ENCODE data around the gene FAM9C. TPM values are rescaled to one million over a fixed set of nuclear protein-coding genes. Genes with fewer than 3 reads are reported as not detected.

FAM9C gene
- total RNA-seq, 2 experiments from 2014 or later: not detected

DNA sequence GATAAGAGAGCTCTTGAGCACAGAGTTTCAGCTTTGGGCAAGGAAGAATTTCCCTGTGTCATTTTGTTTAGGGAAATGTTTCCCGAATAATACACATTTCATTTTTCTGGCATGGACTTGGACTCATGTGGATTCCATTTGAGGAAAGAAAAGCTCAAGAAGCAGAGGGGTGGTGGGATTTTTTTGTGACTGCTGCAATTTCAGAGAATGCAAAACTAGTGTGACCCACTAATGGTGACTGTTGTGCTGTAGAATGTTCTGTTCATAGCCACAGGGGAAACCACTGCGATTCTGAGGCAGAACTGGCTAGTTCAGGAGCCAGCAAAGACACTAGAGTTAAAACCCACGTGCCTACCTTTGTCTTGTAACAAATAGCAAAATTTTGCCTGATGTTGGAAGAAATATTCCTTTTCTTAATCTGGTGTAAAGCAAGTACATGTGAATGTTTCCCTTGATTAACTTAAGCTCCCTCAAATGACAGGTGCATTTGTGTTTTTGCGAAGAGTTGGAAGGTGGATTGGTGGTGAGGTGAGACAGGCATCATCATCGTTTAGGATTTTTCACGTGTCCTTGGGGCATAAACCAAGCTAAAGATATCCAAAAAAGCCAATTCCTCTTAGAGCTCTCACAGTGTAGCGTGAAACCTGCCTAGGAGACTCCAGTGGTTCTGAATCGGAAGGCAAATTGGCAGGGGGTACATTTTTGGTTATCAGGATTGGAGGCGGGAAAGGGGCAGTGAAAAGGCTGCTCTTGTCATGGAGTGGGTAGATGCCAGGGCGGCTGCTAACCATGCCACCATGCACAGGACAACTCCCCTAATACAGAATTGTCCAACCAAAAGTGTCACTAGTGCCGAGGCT is 38.0 kb upstream of the FAM9C start:
- H3K4me1 ChIP-seq (ENCODE audit: insufficient read depth, low read length): peaks cover 70% of the 10 kb centered on the region
- Mint-ChIP-seq H3K4me3 (peak overlapping the region; percentile 55), H3K36me3 (ENCODE audit: low read depth) (no peaks in the 10 kb centered on the region), H3K27ac (peak overlapping the region; percentile 95), H3K27me3 (no peaks in the 10 kb centered on the region), H3K9me3 (no peaks in the 10 kb centered on the region), H3K4me1 (ENCODE audit: low read depth) (peaks cover 93% of the 10 kb centered on the region)
- DNase-seq (peak in 5 of 14 experiments; percentile 12 to 64 (median 52)), ATAC-seq (ENCODE audit: poor library complexity) (no peak)
- no peaks in the 10 kb centered on the region for H3K36me3 ChIP-seq (ENCODE audit: insufficient read depth, low read length)
- H3K27ac ChIP-seq (ENCODE audit: low read depth in 1 of 2, low read length in 2 of 2): peak overlapping the region; percentile 63 to 65
- CTCF ChIA-PET: interaction anchor here (0.9 to 2.2 kb wide), 5 partner anchors 8 to 135 kb away, joined by 4 to 17 read pairs (median 5); no protein-coding TSS in a partner anchor
- no peaks in the 10 kb centered on the region for H3K9me3 ChIP-seq (ENCODE audit: control insufficient read depth in 1 of 2, insufficient read depth in 1 of 2, low read length in 2 of 2)
- no peak overlapping the region for H3K4me3 ChIP-seq (ENCODE audit: low read length)
- intact Hi-C loops (cut with DNase I, micrococcal nuclease): loop anchor here in 1 of 2 experiments (2.0 kb wide), 1 partner anchor 32 kb away; no protein-coding TSS in a partner anchor
- H3K27me3 ChIP-seq (ENCODE audit: control insufficient read depth in 1 of 2, insufficient read depth in 2 of 2, low read length in 2 of 2): no peaks in the 10 kb centered on the region
- POLR2A ChIA-PET: interaction anchor here (0.6 to 14.0 kb wide), 24 partner anchors 9 to 406 kb away, joined by 3 to 1205 read pairs (median 7); partner anchors contain the start of gene TMSB4X
- TF ChIP-seq, protein P1, sequence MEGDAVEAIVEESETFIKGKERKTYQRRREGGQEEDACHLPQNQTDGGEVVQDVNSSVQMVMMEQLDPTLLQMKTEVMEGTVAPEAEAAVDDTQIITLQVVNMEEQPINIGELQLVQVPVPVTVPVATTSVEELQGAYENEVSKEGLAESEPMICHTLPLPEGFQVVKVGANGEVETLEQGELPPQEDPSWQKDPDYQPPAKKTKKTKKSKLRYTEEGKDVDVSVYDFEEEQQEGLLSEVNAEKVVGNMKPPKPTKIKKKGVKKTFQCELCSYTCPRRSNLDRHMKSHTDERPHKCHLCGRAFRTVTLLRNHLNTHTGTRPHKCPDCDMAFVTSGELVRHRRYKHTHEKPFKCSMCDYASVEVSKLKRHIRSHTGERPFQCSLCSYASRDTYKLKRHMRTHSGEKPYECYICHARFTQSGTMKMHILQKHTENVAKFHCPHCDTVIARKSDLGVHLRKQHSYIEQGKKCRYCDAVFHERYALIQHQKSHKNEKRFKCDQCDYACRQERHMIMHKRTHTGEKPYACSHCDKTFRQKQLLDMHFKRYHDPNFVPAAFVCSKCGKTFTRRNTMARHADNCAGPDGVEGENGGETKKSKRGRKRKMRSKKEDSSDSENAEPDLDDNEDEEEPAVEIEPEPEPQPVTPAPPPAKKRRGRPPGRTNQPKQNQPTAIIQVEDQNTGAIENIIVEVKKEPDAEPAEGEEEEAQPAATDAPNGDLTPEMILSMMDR (IDR thresholded peaks at IDR 0.05): no peak

DNA sequence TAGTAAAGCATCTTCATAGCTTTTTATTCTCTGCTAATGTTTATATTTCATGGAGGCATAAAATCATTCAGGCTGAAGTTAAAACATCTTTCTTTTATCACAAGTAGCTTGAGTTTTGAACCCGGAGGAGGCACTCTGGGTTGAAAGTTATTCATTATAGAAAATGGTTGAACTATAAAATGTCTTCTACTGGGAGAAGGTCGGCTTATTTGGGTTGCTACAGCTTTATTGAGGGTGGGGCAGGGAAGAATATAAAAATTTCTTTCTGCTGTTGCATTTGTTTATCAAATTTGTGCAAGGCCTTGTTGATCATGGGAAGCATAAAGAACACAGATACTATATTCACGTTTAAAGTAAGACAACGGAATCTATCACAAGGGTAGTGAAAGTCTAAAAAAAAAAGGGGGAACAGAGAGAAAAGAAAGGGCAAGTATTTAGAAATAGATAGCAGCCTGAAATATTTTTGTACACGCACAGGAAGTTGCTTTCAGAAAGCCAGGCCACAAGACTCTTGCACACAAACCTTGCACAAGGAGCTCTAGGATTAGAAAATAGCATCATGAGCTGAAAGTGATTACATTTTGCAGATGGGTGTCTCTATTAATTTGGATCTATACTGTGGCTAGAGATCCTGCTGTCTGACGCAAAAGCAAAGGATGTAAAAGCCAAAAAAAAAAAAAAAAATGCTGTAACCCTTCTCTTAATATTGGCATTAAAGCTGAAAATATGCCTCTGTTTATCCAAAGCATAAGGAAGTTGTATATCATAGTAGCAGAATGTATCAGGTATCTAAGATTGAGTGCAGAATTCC is 37.2 kb upstream of the FAM9C start:
- DNase-seq: peak in 3 of 14 experiments; percentile 62 to 66 (median 65)
- H3K9me3 Mint-ChIP-seq: no peaks in the 10 kb centered on the region
- POLR2A ChIA-PET: interaction anchor here (0.6 to 14.0 kb wide), 26 partner anchors 10 to 406 kb away, joined by 3 to 1205 read pairs (median 6); partner anchors contain the start of gene TMSB4X
- no peaks in the 10 kb centered on the region for H3K36me3 Mint-ChIP-seq (ENCODE audit: low read depth)
- peak overlapping the region; percentile 95 for H3K27ac Mint-ChIP-seq
- intact Hi-C loops (cut with DNase I, micrococcal nuclease): loop anchor here in 1 of 2 experiments (2.0 kb wide), 1 partner anchor 31 kb away; no protein-coding TSS in a partner anchor
- Histone ChIP-seq H3K4me3 (ENCODE audit: low read length) (no peak overlapping the region), H3K9me3 (ENCODE audit: control insufficient read depth in 1 of 2, insufficient read depth in 1 of 2, low read length in 2 of 2) (no peaks in the 10 kb centered on the region), H3K4me1 (ENCODE audit: insufficient read depth, low read length) (peaks cover 73% of the 10 kb centered on the region), H3K36me3 (ENCODE audit: insufficient read depth, low read length) (no peaks in the 10 kb centered on the region), H3K27me3 (ENCODE audit: control insufficient read depth in 1 of 2, insufficient read depth in 2 of 2, low read length in 2 of 2) (no peaks in the 10 kb centered on the region), H3K27ac (ENCODE audit: low read depth in 1 of 2, low read length in 2 of 2) (peak overlapping the region; percentile 63 to 65)
- peaks cover 93% of the 10 kb centered on the region for H3K4me1 Mint-ChIP-seq (ENCODE audit: low read depth)
- peak overlapping the region; percentile 55 for H3K4me3 Mint-ChIP-seq
- TF ChIP-seq, protein P1 (IDR thresholded peaks at IDR 0.05): no peak
- no peaks in the 10 kb centered on the region for H3K27me3 Mint-ChIP-seq
- ATAC-seq (ENCODE audit: poor library complexity): peak; percentile 48
- CTCF ChIA-PET: interaction anchor here (0.7 to 2.2 kb wide), 6 partner anchors 9 to 135 kb away, joined by 4 to 17 read pairs (median 5); no protein-coding TSS in a partner anchor
